Measurements from ENCODE around the gene C1orf115.
"Not testable (repeated sequence)": the region's sequence is repeated elsewhere in the genome, so short reads cannot be mapped to it uniquely, and the experiment has no call there.

The C1orf115 gene

GRCh38 chr1:220695426-220695825, 5.3 kb downstream of the C1orf115 start:
- DNase-seq = no peak

- DNase-seq = no peak
Measured at GRCh38 chr1:220696226-220696862, 6.2 kb downstream of the C1orf115 start.

- DNase-seq = no peak
Measured at GRCh38 chr1:220696863-220697231, 6.7 kb downstream of the C1orf115 start.

GRCh38 chr1:220697326-220697725, 7.2 kb downstream of the C1orf115 start:
- DNase-seq = no peak

- DNase-seq = no peak
Measured at GRCh38 chr1:220698607-220699016, 8.4 kb downstream of the C1orf115 start.

- DNase-seq = no peak
Measured at GRCh38 chr1:220699044-220699443, 8.9 kb downstream of the C1orf115 start.

- DNase-seq = no peak
Measured at GRCh38 chr1:220700556-220701179, 10.5 kb downstream of the C1orf115 start.

GRCh38 chr1:220701974-220702373, 11.8 kb downstream of the C1orf115 start:
- DNase-seq = no peak

- no peak for DNase-seq
Measured at GRCh38 chr1:220702733-220703270, 12.6 kb downstream of the C1orf115 start.

- no peak for DNase-seq
Measured at GRCh38 chr1:220703305-220703704, 13.1 kb downstream of the C1orf115 start.

- no peak for DNase-seq
Measured at GRCh38 chr1:220705782-220706181, 15.6 kb downstream of the C1orf115 start.

GRCh38 chr1:220706480-220706879, 16.3 kb downstream of the C1orf115 start:
- no peak for DNase-seq

- no peak for DNase-seq
Measured at GRCh38 chr1:220707160-220707559, 17.0 kb downstream of the C1orf115 start.

GRCh38 chr1:220708244-220708643, 18.1 kb downstream of the C1orf115 start:
- DNase-seq = no peak

- no peak for DNase-seq
Measured at GRCh38 chr1:220708936-220709801, 19.0 kb downstream of the C1orf115 start.

- no peak for DNase-seq
Measured at GRCh38 chr1:220710333-220710732, 20.2 kb downstream of the C1orf115 start.

GRCh38 chr1:220711056-220711809, 21.1 kb downstream of the C1orf115 start:
- DNase-seq = no peak

GRCh38 chr1:220715986-220716385, 25.8 kb downstream of the C1orf115 start:
- DNase-seq = not testable (repeated sequence)

- DNase-seq = no peak
Measured at GRCh38 chr1:220717800-220718640, 27.9 kb downstream of the C1orf115 start.

- not testable (repeated sequence) for DNase-seq
Measured at GRCh38 chr1:220721266-220721665, 31.1 kb downstream of the C1orf115 start.

GRCh38 chr1:220726634-220727033, 36.5 kb downstream of the C1orf115 start:
- no peak for DNase-seq

GRCh38 chr1:220727519-220727918, 37.4 kb downstream of the C1orf115 start:
- no peak for DNase-seq
